Activated gamma-delta T cell (primary cell): ENCODE data around the gene RMDN3.

Experiments
- DNase-seq: peaks from one replicate; lab custom pipeline; 2025; lab: John Stamatoyannopoulos, UW

The RMDN3 gene

DNA sequence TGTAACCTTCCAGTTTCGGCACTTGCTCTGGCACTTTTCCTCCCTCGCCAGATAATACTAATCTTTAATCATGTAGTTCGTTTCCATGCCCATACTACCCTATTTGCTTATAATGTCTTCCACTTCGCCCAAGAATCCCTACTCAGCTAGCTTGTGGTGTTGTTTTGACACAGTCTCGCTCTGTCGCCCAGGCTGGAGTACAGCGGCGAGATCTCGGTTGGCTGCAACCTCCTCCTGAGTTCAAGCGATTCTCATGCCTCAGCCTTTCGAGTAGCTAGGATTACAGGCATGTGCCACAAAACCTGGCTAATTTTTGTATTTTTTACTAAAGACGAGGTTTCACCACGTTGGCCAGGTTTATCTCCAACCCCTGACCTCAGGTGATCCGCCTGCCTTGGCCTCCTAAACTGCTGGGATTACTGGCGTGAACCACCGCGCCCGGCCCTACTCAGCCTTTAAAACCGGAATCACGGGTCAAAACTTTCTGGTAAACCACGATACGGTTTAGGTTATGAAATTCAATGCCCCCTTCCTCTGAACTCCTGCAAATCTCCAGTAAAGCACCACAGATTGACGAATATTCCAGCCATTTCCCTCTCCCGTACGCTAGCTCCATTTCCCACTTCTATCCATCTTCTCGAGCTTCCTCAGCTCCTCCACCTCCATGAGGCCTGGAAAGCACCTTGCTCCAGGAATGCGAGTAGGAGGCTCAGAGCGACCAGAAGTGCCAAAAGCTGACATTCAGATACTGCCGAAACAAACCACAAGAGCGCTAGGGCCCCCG lies 61.0 kb downstream of the RMDN3 start:
- DNase-seq = no peak

DNA sequence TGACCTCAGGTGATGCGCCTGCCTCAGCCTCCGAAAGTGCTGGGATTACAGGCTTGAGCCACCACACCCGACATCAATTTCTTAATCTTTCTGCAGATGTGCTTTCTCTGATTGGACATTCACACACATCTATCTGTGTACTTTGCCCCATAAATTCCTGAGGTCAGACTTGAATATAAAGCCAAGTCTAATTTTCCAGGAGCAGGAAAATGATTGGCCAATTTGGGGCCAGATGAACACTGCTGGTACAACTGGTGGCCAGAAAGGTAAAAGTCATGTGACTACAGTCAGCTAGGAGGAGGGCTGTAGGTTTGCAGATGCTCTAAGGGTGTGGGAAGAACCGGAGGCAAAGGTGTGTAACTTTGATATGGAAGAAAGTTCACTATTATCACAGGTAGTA lies 63.3 kb downstream of the RMDN3 start:
- no peak for DNase-seq

DNA sequence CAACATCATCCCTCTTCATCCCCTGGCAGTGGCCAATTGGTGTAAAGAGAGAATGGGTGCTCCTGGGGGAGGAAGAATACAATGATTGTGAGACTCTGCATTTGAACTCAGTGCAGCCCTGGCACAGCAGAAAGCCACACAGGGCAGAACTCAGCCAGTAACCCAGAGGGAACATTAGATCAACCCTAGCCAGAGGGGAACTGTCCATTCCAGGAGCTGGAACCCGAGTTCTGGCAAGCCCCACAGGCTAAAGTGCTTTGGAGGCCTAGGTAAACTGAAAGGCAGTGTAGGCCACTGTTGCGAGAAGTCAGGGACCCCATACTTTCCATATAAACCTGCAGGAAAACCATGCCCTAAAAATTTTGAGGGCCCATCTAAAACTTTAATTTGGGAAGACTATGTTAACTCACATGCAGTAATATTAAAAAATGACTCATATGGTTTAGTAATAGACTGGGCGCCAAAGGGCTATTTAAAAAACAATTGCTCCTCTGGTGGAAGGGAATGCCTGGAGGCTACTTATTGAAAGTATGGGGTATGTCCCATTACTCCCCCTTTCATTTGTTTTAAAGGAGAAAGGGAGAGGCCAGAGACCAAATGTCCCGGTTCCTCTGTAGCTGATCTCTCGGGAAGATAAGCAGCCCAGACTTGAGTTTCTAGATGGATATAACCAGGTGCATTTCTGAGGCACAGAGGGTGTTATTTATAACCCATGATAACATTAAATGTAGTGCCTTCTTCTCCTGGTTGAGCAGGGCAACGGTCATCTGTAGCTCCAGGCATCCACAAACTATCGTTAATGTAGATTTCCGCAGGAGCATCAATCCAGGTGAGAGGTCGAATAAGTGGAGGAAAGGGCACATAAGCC lies 65.9 kb downstream of the RMDN3 start:
- DNase-seq = no peak
